HG03457 (cell line): ENCODE data around the gene GATA6.
"Not testable (repeated sequence)": the region's sequence is repeated elsewhere in the genome, so short reads cannot be mapped to it uniquely, and the experiment has no call there.

Experiments
- ATAC-seq: cut with Tn5 transposase; IDR thresholded peaks from one replicate; pipeline ENCODE4 v1.9.1; 2021; ENCODE audit warnings: moderate number of reproducible peaks; ENCODE audit not compliant: unreplicated experiment

The GATA6 gene

GRCh38 chr18:22203536-22204213, 34.3 kb downstream of the GATA6 start:
- ATAC-seq, result no peak

DNA sequence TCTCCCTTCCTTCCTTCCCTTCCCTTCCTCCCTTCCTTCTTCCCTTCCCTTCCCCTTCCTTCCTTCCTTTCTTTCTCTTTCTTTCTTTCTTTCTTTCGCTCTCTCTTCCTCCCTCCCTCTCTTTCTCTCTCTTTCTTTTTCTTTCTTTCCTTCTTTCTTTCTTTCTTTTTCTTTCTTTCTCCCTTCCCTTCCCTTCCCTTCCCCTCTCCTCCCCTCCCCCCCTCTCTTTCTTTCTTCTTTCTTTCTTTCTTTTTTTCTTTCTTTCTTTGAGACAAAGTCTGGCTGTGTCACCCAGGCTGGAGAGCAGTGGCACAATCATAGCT, 34.8 kb downstream of the GATA6 start:
- ATAC-seq, result no peak

- ATAC-seq, result no peak
Measured at GRCh38 chr18:22204996-22205395, 35.6 kb downstream of the GATA6 start.

GRCh38 chr18:22207021-22207758, 37.8 kb downstream of the GATA6 start:
- no peak for ATAC-seq

DNA sequence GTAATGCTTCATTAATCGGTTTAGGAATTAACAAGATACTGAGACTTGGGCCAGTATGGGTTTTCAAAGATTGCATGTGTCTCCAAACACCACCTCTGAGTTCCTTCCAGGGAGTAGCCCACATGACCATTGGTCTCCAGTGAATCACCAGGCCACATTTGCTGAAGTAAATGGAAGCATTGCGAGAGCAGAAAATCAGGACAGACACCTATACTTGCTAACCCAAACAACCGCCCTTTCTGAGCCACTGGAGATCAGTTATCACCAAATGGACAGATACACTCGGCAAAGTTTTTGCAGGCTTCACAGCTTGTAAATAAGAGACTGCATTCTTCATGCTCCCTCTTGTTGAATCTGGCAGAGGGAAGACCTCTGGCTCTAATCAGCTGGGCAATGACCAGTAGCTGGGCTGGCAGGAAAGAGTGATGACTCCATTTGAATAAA, 40.9 kb downstream of the GATA6 start:
- ATAC-seq, result no peak

DNA sequence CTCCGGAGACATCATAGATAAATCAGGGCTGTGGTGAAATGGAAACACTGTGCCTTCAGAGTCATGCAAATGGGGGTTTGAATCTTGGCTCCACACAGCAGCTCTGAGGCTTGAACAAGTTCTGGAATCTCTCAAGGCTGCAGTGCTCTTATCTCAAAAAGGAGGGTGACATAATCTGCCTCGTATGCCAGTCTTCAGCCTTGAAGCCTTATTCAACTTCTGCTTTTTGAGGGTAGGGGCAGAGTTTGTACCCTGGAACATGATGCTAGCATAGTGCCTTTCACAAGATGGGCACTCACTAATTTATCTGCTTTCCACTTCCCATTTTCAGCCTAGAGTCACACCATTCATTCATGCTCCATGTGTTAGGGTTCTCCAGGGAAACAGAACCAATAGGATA, 42.3 kb downstream of the GATA6 start:
- ATAC-seq, result no peak

DNA sequence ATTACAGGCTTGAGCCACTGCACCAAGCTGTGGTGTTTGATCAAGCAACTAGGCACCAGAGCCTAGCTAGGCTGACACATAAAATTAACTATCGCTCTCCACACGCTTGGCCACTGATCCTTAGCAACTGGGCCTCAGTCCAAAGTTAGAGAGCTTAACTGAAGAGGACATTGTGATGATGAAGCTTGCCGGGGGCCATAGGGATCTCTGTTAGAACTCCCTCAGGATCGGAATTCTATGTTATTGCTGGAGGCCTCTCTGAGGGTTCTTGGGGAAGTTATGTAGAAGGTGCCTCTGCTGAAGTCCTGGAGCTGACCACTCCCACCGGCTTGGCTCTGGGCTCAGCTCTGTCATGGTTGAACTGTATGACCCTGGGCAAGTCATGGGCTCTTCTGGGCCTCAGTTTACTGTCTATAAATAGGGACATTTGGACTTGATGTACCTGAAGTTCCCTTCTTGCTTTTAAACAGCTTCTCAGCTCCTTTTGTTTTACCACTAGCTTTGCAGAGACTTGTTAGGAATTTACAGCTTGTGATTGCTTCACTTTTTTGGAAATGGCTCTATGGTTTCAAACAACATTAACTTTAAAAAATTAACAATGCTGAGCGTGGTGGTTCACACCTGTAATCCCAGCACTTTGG, 44.1 kb downstream of the GATA6 start:
- no peak for ATAC-seq

DNA sequence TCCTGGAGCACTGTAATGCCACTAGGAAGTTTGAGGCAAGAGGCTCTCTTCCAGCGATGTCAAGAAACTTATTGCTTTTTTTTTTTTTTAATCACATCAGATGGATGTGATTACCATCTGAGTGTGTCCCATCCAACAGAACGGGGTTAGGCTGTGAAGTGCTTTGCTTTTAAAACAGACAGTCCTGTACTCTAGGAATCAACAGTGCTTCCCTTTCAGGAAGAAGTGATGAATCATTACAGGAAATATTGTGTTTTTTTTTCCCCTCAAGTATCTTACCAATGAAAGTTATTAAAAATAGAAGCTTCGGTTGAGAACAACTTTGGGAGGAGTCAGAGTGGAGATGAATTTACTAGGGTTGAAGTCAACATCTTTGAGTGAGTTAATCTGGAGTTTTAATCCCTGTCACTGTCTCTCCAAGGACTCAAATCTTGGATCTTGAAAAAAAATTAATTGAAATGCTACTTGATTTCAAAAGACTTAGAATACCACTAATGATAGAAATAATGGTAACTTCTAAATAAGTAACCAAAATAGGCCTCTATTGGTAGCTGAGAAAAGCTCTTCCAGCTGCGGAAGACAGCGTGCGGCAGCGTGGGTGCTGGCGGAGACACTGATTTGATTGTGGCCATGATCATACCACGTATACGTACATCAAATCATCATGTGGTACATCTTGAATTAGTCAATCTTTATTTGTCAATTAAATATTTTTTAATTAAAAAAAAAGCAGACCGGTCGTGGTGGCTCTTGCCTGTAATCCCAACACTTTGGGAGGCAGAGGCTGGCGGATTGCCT, 45.5 kb downstream of the GATA6 start:
- ATAC-seq, result no peak

DNA sequence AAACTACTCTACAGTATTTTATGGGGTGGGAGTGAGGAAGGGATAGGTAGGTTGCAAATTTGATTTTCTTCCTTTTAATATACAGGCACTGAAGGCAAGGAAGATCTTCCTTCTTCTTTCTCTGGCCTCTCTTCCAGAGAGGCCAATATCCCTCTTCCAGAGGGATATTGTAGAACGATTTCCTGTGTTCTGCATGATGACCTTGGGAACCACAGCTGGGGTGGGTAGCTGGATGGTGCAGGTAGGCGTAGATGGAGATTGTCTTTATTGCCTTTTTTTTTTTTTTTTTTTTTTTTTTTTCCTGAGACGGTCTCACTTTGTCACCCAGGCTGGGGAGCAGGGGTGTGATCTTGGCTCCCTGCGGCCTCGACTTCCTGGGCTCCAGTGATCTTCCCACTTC, 49.4 kb downstream of the GATA6 start:
- ATAC-seq, result no peak

DNA sequence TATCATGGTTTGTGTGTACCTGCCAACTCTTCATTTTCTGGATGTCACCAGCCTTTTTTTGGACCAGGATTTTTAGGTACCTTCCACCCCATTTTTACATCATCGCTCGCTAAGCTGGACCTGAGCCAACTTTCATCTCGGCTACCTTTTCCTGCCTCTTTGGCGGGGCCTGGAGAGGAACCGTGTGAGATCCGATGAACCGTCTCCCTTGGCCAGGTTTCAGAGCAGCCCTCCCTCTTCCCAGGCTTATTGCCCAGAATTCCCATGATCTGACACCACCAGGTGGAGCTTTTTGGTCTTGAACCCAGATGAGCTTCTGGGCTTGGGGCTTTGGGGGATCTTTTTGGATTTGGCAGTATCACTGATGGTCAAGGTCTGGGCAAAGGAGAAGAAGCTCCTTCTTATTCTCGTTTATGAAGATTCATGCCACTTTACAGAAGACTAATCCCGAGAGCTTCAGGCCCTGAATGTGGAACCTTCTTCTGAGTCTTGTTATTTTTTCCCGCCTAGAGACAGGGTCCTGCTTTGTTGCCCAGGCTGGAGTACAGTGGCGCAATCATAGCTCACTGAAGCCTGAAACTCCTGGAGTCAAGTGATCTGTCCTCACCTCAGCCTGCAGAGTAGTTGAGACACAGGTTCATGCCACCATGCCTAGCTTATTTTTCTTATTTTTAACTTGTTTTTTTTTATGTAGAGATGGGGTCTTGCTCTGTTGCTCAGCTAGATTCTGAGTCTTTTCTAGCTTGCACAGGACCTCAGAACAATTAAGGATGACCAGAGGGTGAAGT, 50.4 kb downstream of the GATA6 start:
- ATAC-seq, result no peak

DNA sequence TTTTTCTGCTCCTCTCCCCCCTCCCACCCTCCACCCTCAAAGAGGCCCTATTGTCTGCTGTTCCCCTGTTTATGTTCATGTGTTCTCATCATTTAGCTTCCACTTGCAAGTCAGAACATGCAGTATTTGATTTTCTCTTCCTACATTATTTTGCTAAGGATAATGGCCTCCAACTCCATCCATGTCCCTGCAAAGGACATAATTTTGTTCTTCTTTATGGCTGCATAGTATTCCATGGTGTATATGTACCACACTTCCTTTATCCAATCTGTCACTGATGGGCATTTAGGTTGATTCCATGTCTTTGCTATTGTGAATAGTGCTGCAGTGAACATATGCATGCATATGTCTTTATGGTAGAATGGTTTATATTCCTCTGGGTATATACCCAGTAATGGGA, 51.2 kb downstream of the GATA6 start:
- ATAC-seq, result not testable (repeated sequence)

DNA sequence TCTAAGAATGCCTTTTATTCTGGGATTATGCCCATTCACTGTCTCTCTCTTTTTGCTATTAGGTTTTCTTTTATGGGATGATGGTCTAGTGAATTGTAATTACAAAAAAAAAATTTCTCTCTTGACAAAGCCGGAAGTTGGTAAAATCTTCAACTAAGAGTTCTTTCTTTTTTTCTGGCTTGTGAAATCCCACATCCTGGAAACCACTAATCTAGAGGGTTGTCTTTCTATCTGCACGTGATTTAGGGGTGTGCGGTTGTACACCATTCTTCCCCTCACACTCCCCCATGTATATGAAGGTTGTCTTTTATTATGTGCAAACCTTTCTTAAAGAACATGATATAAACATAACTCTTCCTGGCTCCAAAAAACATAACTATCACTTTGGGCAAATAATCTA, 52.0 kb downstream of the GATA6 start:
- no peak for ATAC-seq

GRCh38 chr18:22223254-22223964, 54.0 kb downstream of the GATA6 start:
- no peak for ATAC-seq

DNA sequence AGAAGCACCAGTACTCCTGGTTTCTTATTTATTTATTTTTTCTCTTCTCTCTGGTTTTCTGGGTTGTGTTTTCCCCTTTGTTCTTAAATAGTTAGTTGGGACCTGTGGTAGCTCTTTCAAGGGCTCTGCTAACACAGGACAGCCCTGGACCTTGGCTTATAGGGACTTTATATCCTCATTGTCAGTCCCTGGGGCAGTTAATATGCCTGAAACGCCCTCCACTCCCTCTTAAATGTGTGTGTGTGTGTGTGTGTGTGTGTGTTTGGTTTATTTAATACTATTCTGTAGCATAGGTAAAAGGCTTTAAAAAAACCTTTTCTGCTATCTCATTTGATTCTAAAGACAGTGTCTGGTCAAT, 54.6 kb downstream of the GATA6 start:
- ATAC-seq, result no peak

GRCh38 chr18:22224339-22224738, 55.0 kb downstream of the GATA6 start:
- ATAC-seq, result no peak

GRCh38 chr18:22226801-22227200, 57.4 kb downstream of the GATA6 start:
- ATAC-seq, result no peak

GRCh38 chr18:22228976-22229375, 59.6 kb downstream of the GATA6 start:
- no peak for ATAC-seq

DNA sequence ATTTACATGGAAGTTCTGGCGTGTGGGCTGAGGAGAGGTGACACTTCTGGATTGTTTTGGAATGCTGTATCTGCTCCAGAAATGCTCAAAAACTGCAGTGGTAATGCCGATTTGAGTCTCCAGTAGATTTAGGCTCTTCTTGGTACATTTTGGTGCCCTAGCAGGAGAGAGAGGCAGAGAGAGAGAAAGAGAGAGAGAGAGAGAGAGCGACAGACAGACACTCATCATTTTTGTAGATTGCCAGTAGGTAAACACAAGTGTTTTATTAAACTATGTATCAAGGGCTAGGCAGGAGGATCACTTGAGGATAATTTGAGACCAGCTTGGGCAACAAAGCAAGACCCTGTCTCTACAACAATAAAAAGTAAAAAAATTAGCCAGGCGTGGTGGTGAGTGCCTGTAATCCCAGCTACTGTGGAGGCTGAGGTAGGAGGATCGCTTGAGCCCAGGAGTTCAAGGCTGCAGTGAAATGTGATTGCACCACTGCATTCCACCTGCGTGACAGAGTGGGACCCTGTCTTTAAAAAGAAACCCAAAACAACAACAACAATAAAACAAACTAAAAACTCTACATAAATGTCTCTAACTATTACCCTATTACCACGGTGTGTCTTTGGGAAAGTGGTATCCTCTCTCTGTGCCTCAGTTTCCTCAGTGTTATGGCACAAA, 60.2 kb downstream of the GATA6 start:
- no peak for ATAC-seq

DNA sequence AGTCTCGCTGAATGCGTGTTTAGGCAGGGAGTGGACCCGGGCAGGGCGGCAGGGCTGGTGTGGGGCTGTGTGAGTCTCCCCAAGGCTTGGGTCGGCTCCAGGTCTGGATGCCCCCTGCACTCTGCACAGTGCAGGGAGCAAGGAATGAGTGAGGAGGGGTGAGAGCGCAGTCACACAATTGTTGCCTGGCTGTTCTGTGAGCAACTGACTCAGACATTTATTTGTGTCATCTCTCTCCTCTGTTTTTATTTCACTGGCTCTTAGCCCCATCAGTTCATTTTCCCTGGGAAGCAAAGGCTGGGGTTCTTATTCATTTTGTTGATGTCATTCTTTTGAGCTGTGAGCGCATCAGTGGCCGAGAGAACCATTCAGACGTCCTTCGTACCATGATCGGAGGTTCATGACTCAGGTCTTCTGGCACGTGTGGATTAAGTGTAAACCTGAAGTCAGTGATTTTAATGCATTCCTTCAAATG, 61.1 kb downstream of the GATA6 start:
- ATAC-seq, result no peak
